ENCODE results near the gene DCBLD1.

DNA sequence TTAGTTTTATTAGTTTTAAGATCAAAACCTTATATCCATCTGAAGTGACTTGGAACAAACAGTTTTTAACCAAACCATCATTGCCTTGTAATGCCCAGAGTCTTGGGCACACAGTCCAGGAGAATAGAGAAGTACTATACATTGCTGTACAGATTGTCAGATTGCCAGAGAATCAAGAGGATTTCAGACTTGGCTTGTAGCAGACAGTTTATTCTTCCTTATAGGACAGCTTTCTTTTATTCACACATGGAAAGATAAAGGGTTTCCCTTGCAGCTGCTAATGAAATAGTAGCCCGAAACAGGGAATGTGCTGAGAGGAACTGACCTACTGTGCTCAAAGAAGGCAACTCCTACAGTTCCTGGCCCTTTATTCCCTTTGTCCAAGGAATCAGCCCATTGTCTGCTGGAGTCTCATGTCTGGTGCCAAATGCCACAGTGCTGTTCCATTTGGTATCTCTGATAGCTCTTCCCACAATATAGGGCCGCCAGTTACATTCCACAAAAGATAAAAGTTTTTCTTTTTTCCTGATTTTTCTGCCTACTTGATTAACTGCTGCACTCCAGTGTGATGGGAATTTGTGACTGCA is 30.6 kb downstream of the DCBLD1 start:
- TF ChIP-seq, protein P1, sequence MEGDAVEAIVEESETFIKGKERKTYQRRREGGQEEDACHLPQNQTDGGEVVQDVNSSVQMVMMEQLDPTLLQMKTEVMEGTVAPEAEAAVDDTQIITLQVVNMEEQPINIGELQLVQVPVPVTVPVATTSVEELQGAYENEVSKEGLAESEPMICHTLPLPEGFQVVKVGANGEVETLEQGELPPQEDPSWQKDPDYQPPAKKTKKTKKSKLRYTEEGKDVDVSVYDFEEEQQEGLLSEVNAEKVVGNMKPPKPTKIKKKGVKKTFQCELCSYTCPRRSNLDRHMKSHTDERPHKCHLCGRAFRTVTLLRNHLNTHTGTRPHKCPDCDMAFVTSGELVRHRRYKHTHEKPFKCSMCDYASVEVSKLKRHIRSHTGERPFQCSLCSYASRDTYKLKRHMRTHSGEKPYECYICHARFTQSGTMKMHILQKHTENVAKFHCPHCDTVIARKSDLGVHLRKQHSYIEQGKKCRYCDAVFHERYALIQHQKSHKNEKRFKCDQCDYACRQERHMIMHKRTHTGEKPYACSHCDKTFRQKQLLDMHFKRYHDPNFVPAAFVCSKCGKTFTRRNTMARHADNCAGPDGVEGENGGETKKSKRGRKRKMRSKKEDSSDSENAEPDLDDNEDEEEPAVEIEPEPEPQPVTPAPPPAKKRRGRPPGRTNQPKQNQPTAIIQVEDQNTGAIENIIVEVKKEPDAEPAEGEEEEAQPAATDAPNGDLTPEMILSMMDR (IDR thresholded peaks at IDR 0.05), result no peak
- no peak for TF ChIP-seq POLR2A (IDR thresholded peaks at IDR 0.05)

All from heart left ventricle (tissue), 13 donors.